ENCODE data around the gene APOH. TPM values are rescaled to one million over a fixed set of nuclear protein-coding genes. Genes with fewer than 3 reads are reported as not detected.

APOH gene
- total and polyA plus RNA-seq, 9 donors: 0.09 to 9.8 (median 0.39) TPM; not detected in 4

GRCh38 chr17:66221343-66221742 lies 7.9 kb downstream of the APOH start:
- no peaks in the 10 kb centered on the region for H3K9me3 ChIP-seq (replicated peaks; ENCODE audit: control insufficient read depth, low read depth, low read length)
- no peaks in the 10 kb centered on the region for H3K36me3 ChIP-seq (ENCODE audit: control insufficient read depth, insufficient read depth, low read length)
- H3K27me3 ChIP-seq (ENCODE audit: control insufficient read depth, insufficient read depth, low read length): peaks cover 4% of the 10 kb centered on the region
- no peak for DNase-seq
- H3K27ac ChIP-seq (ENCODE audit: low read length): no peak overlapping the region
- no peaks in the 10 kb centered on the region for H3K4me1 ChIP-seq (ENCODE audit: control insufficient read depth, insufficient read depth, low read length)
- no peak overlapping the region for H3K4me3 ChIP-seq (ENCODE audit: low read length)

GRCh38 chr17:66220079-66220835 lies 9.0 kb downstream of the APOH start:
- 80% methylated on average over 5 of the region's 8 CpGs for WGBS (ENCODE audit: insufficient coverage)
- H3K27me3 ChIP-seq (ENCODE audit: control insufficient read depth, insufficient read depth, low read length): peaks cover 4% of the 10 kb centered on the region
- H3K9me3 ChIP-seq (replicated peaks; ENCODE audit: control insufficient read depth, low read depth, low read length): no peaks in the 10 kb centered on the region
- H3K27ac ChIP-seq (ENCODE audit: low read length): no peak overlapping the region
- no peaks in the 10 kb centered on the region for H3K4me1 ChIP-seq (ENCODE audit: control insufficient read depth, insufficient read depth, low read length)
- no peak overlapping the region for H3K4me3 ChIP-seq (ENCODE audit: low read length)
- no peaks in the 10 kb centered on the region for H3K36me3 ChIP-seq (ENCODE audit: control insufficient read depth, insufficient read depth, low read length)
- no peak for DNase-seq

GRCh38 chr17:66215529-66215911 lies 13.7 kb downstream of the APOH start:
- no peak overlapping the region for H3K27ac ChIP-seq (ENCODE audit: low read length)
- no peaks in the 10 kb centered on the region for H3K9me3 ChIP-seq (replicated peaks; ENCODE audit: control insufficient read depth, low read depth, low read length)
- no peak overlapping the region for H3K4me3 ChIP-seq (ENCODE audit: low read length)
- 20% methylated on average over 1 of the region's 3 CpGs for WGBS (ENCODE audit: insufficient coverage)
- DNase-seq: no peak
- H3K4me1 ChIP-seq (ENCODE audit: control insufficient read depth, insufficient read depth, low read length): no peaks in the 10 kb centered on the region
- no peaks in the 10 kb centered on the region for H3K36me3 ChIP-seq (ENCODE audit: control insufficient read depth, insufficient read depth, low read length)
- peaks cover 4% of the 10 kb centered on the region for H3K27me3 ChIP-seq (ENCODE audit: control insufficient read depth, insufficient read depth, low read length)

- WGBS (ENCODE audit: insufficient coverage): 44% methylated on average over 5 of the region's 5 CpGs
- Histone ChIP-seq H3K4me1 (ENCODE audit: control insufficient read depth, insufficient read depth, low read length) (no peaks in the 10 kb centered on the region), H3K36me3 (ENCODE audit: control insufficient read depth, insufficient read depth, low read length) (no peaks in the 10 kb centered on the region), H3K9me3 (replicated peaks; ENCODE audit: control insufficient read depth, low read depth, low read length) (no peaks in the 10 kb centered on the region), H3K4me3 (ENCODE audit: low read length) (no peak overlapping the region), H3K27ac (ENCODE audit: low read length) (no peak overlapping the region), H3K27me3 (ENCODE audit: control insufficient read depth, insufficient read depth, low read length) (peaks cover 2% of the 10 kb centered on the region)
- no peak for DNase-seq
Measured at GRCh38 chr17:66214884-66215528, 14.2 kb downstream of the APOH start.

GRCh38 chr17:66211047-66211810 lies 18.0 kb downstream of the APOH start:
- no peak overlapping the region for H3K4me3 ChIP-seq (ENCODE audit: low read length)
- H3K4me1 ChIP-seq (ENCODE audit: control insufficient read depth, insufficient read depth, low read length): no peaks in the 10 kb centered on the region
- no peaks in the 10 kb centered on the region for H3K27me3 ChIP-seq (ENCODE audit: control insufficient read depth, insufficient read depth, low read length)
- DNase-seq: no peak
- 95% methylated on average over 3 of the region's 9 CpGs for WGBS (ENCODE audit: insufficient coverage)
- no peaks in the 10 kb centered on the region for H3K9me3 ChIP-seq (replicated peaks; ENCODE audit: control insufficient read depth, low read depth, low read length)
- no peak overlapping the region for H3K27ac ChIP-seq (ENCODE audit: low read length)
- H3K36me3 ChIP-seq (ENCODE audit: control insufficient read depth, insufficient read depth, low read length): no peaks in the 10 kb centered on the region

- Histone ChIP-seq H3K4me1 (ENCODE audit: control insufficient read depth, insufficient read depth, low read length) (no peaks in the 10 kb centered on the region), H3K27me3 (ENCODE audit: control insufficient read depth, insufficient read depth, low read length) (no peaks in the 10 kb centered on the region), H3K27ac (ENCODE audit: low read length) (no peak overlapping the region), H3K36me3 (ENCODE audit: control insufficient read depth, insufficient read depth, low read length) (no peaks in the 10 kb centered on the region), H3K4me3 (ENCODE audit: low read length) (no peak overlapping the region), H3K9me3 (replicated peaks; ENCODE audit: control insufficient read depth, low read depth, low read length) (no peaks in the 10 kb centered on the region)
- DNase-seq: no peak
- 94% methylated on average over 2 of the region's 2 CpGs for WGBS (ENCODE audit: insufficient coverage)
Measured at GRCh38 chr17:66210208-66210574, 19.0 kb downstream of the APOH start.

GRCh38 chr17:66207936-66208335 lies 21.3 kb downstream of the APOH start:
- Histone ChIP-seq H3K4me1 (ENCODE audit: control insufficient read depth, insufficient read depth, low read length) (no peaks in the 10 kb centered on the region), H3K4me3 (ENCODE audit: low read length) (no peak overlapping the region), H3K9me3 (replicated peaks; ENCODE audit: control insufficient read depth, low read depth, low read length) (no peaks in the 10 kb centered on the region), H3K27ac (ENCODE audit: low read length) (no peak overlapping the region), H3K27me3 (ENCODE audit: control insufficient read depth, insufficient read depth, low read length) (no peaks in the 10 kb centered on the region), H3K36me3 (ENCODE audit: control insufficient read depth, insufficient read depth, low read length) (no peaks in the 10 kb centered on the region)
- DNase-seq: no peak

- H3K4me3 ChIP-seq (ENCODE audit: low read length): no peak overlapping the region
- H3K36me3 ChIP-seq (ENCODE audit: control insufficient read depth, insufficient read depth, low read length): no peaks in the 10 kb centered on the region
- H3K9me3 ChIP-seq (replicated peaks; ENCODE audit: control insufficient read depth, low read depth, low read length): no peaks in the 10 kb centered on the region
- H3K27ac ChIP-seq (ENCODE audit: low read length): no peak overlapping the region
- WGBS (ENCODE audit: insufficient coverage): 57% methylated on average over 2 of the region's 8 CpGs
- DNase-seq: no peak
- no peaks in the 10 kb centered on the region for H3K27me3 ChIP-seq (ENCODE audit: control insufficient read depth, insufficient read depth, low read length)
- no peaks in the 10 kb centered on the region for H3K4me1 ChIP-seq (ENCODE audit: control insufficient read depth, insufficient read depth, low read length)
Measured at GRCh38 chr17:66203274-66204015, 25.8 kb downstream of the APOH start.

- DNase-seq: peak; percentile 73
- H3K27me3 ChIP-seq (ENCODE audit: control insufficient read depth, insufficient read depth, low read length): no peaks in the 10 kb centered on the region
- WGBS (ENCODE audit: insufficient coverage): 3% methylated on average over 3 of the region's 3 CpGs
Measured at GRCh38 chr17:66200685-66201092, 28.5 kb downstream of the APOH start.

GRCh38 chr17:66198242-66198641 lies 31.0 kb downstream of the APOH start:
- no peak overlapping the region for H3K27ac ChIP-seq (ENCODE audit: low read length)

More at GRCh38 chr17:66200685-66201092, 28.5 kb downstream of the APOH start:
- Histone ChIP-seq H3K27ac (ENCODE audit: low read length) (no peak overlapping the region), H3K36me3 (ENCODE audit: control insufficient read depth, insufficient read depth, low read length) (no peaks in the 10 kb centered on the region), H3K4me3 (ENCODE audit: low read length) (no peak overlapping the region), H3K4me1 (ENCODE audit: control insufficient read depth, insufficient read depth, low read length) (no peaks in the 10 kb centered on the region), H3K9me3 (replicated peaks; ENCODE audit: control insufficient read depth, low read depth, low read length) (no peaks in the 10 kb centered on the region)

More at GRCh38 chr17:66198242-66198641, 31.0 kb downstream of the APOH start:
- H3K4me3 ChIP-seq (ENCODE audit: low read length): no peak overlapping the region
- 95% methylated on average over 7 of the region's 8 CpGs for WGBS (ENCODE audit: insufficient coverage)
- H3K9me3 ChIP-seq (replicated peaks; ENCODE audit: control insufficient read depth, low read depth, low read length): no peaks in the 10 kb centered on the region
- DNase-seq: no peak
- H3K4me1 ChIP-seq (ENCODE audit: control insufficient read depth, insufficient read depth, low read length): no peaks in the 10 kb centered on the region
- no peaks in the 10 kb centered on the region for H3K27me3 ChIP-seq (ENCODE audit: control insufficient read depth, insufficient read depth, low read length)
- no peaks in the 10 kb centered on the region for H3K36me3 ChIP-seq (ENCODE audit: control insufficient read depth, insufficient read depth, low read length)

Data from muscle of leg (tissue), 11 donors.